Measurements from ENCODE around the gene PACS2.

DNA sequence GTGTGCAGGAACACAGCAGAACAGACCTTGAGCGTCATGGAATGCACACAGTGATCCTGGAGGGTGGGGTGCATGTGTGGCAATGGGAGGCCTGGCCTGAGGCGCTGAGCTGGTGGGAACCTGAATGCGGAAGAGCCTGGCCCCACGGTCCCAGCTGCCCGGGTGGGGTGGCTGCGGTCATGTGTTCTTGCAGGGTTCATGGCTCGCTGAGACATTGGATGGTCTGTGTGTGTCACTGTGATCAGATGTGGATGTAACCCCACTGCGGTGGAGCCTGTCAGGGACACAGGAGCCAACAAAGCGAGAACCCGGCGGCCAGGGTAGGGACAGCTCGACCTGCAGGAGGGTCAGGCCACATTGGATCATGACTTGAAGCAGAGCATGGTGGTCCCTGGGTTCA lies 128.3 kb downstream of the PACS2 start:
- TF ChIP-seq CTCF (IDR thresholded peaks at IDR 0.05) = no peak
- TF ChIP-seq ELF4 (CRISPR knock-in tag; IDR thresholded peaks at IDR 0.05; ENCODE audit: low read depth) = no peak
- TF ChIP-seq ATF2 (CRISPR knock-in tag; IDR thresholded peaks at IDR 0.05; ENCODE audit: borderline replicate concordance, low read depth) = no peak
- TF ChIP-seq JUN (CRISPR knock-in tag; IDR thresholded peaks at IDR 0.05) = no peak
- no peak for TF ChIP-seq ARID4B (CRISPR knock-in tag; IDR thresholded peaks at IDR 0.05; ENCODE audit: borderline replicate concordance)
- TF ChIP-seq MXD4 (CRISPR knock-in tag; IDR thresholded peaks at IDR 0.05; ENCODE audit: borderline replicate concordance) = no peak
- TF ChIP-seq AR (CRISPR knock-in tag; IDR thresholded peaks at IDR 0.05) = no peak
- no peak for TF ChIP-seq ZBTB21 (CRISPR knock-in tag; IDR thresholded peaks at IDR 0.05; ENCODE audit: borderline replicate concordance)
- no peak for TF ChIP-seq GABPB1 (CRISPR knock-in tag; IDR thresholded peaks at IDR 0.05)
- TF ChIP-seq, protein P1, sequence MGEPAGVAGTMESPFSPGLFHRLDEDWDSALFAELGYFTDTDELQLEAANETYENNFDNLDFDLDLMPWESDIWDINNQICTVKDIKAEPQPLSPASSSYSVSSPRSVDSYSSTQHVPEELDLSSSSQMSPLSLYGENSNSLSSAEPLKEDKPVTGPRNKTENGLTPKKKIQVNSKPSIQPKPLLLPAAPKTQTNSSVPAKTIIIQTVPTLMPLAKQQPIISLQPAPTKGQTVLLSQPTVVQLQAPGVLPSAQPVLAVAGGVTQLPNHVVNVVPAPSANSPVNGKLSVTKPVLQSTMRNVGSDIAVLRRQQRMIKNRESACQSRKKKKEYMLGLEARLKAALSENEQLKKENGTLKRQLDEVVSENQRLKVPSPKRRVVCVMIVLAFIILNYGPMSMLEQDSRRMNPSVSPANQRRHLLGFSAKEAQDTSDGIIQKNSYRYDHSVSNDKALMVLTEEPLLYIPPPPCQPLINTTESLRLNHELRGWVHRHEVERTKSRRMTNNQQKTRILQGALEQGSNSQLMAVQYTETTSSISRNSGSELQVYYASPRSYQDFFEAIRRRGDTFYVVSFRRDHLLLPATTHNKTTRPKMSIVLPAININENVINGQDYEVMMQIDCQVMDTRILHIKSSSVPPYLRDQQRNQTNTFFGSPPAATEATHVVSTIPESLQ (CRISPR knock-in tag; IDR thresholded peaks at IDR 0.05) = no peak
- TF ChIP-seq MAX (CRISPR knock-in tag; IDR thresholded peaks at IDR 0.05) = no peak
- TF ChIP-seq, protein P2, sequence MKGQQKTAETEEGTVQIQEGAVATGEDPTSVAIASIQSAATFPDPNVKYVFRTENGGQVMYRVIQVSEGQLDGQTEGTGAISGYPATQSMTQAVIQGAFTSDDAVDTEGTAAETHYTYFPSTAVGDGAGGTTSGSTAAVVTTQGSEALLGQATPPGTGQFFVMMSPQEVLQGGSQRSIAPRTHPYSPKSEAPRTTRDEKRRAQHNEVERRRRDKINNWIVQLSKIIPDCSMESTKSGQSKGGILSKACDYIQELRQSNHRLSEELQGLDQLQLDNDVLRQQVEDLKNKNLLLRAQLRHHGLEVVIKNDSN (CRISPR knock-in tag; IDR thresholded peaks at IDR 0.05) = no peak
